Sigmoid colon (tissue), 4 donors: ENCODE measurements around the gene CDC42BPB.

ENCODE experiments used
- EP300 ChIP-seq, 4 donors: sonication (generic); formaldehyde crosslinking; IDR thresholded peaks; one replicate each; pipeline ENCODE4 v1.6.1; 2017; ENCODE audit warnings: antibody characterized with exemption in 4 of 4
- TF ChIP-seq, protein P1 (sequence below), 4 experiments: fragments of 450-650 bp in 3 of 4; fragments of 200-600 bp in 1 of 4; IDR thresholded peaks; one replicate each; pipeline ENCODE4 v1.5.1; 2016 to 2019; ENCODE audit warnings: antibody characterized with exemption in 4 of 4, mild to moderate bottlenecking in 3 of 4, moderate library complexity in 2 of 4

DNA sequence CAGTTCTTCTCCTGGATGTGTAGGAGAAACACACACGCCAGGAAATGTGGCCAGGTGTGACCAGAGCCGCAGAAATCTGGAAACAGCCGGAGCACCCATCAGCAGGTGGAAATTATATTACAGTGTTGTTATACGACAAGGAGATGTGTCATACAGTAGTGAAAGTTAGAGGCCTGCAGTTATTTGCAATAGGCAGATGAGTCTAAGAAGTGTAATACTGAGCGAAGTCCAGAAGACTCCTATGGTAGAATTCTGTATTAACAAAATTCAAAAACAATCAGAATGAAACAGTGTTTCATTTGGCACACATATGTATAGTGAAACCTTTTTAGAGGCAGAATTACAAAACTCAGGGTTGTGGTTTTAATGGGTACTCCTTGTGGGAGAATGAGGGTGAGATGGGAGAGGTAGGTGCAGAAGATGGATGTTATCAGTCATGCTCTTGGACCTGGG is 174.2 kb downstream of the CDC42BPB start:
- TF ChIP-seq, protein P1, sequence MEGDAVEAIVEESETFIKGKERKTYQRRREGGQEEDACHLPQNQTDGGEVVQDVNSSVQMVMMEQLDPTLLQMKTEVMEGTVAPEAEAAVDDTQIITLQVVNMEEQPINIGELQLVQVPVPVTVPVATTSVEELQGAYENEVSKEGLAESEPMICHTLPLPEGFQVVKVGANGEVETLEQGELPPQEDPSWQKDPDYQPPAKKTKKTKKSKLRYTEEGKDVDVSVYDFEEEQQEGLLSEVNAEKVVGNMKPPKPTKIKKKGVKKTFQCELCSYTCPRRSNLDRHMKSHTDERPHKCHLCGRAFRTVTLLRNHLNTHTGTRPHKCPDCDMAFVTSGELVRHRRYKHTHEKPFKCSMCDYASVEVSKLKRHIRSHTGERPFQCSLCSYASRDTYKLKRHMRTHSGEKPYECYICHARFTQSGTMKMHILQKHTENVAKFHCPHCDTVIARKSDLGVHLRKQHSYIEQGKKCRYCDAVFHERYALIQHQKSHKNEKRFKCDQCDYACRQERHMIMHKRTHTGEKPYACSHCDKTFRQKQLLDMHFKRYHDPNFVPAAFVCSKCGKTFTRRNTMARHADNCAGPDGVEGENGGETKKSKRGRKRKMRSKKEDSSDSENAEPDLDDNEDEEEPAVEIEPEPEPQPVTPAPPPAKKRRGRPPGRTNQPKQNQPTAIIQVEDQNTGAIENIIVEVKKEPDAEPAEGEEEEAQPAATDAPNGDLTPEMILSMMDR (IDR thresholded peaks at IDR 0.05) = no peak
- TF ChIP-seq EP300 (IDR thresholded peaks at IDR 0.05) = no peak
